ENCODE data around the gene C12orf57. TPM values are rescaled to one million over a fixed set of nuclear protein-coding genes. Genes with fewer than 3 reads are reported as not detected.
A peak's percentile ranks its signal among the peaks of the same experiment; 100 is the strongest.

The C12orf57 gene
- total RNA-seq, 4 donors from 2014 or later, result 175 to 220 (median 183) TPM

GRCh38 chr12:6961278-6961694, 17.5 kb downstream of the C12orf57 start:
- DNase-seq (peak in 1 of 2 donors; percentile 74), ATAC-seq (peak; percentile 70 to 71)
- peak overlapping the region; percentile 16 to 42 (median 24) for H3K4me3 ChIP-seq
- in situ Hi-C loops (cut with MboI; ENCODE audit: low sequenced_read_pairs in 4 of 4), result no loop called here
- no peaks in the 10 kb centered on the region for H3K9me3 ChIP-seq
- peaks cover 17 to 24% of the 10 kb centered on the region in 2 donors for H3K4me1 ChIP-seq
- H3K36me3 ChIP-seq, result peaks cover 0 to 15% of the 10 kb centered on the region in 2 donors
- no peaks in the 10 kb centered on the region for H3K27me3 ChIP-seq
- peak overlapping the region; percentile 56 to 81 (median 76) for H3K27ac ChIP-seq
- intact Hi-C loops (cut with DNase I; ENCODE audit: low total_unique reads), result loop anchor here (1.0 to 5.0 kb wide), 3 partner anchors 17 to 146 kb away; partner anchors contain the start of genes C12orf57, C1RL and SPSB2
- TF ChIP-seq POLR2A (IDR thresholded peaks at IDR 0.05) (peak; percentile 15 to 39), CTCF (IDR thresholded peaks at IDR 0.05 in 4 of 5, conservative IDR thresholded peaks at IDR 0.05 in 1 of 5) (no peak)

DNA sequence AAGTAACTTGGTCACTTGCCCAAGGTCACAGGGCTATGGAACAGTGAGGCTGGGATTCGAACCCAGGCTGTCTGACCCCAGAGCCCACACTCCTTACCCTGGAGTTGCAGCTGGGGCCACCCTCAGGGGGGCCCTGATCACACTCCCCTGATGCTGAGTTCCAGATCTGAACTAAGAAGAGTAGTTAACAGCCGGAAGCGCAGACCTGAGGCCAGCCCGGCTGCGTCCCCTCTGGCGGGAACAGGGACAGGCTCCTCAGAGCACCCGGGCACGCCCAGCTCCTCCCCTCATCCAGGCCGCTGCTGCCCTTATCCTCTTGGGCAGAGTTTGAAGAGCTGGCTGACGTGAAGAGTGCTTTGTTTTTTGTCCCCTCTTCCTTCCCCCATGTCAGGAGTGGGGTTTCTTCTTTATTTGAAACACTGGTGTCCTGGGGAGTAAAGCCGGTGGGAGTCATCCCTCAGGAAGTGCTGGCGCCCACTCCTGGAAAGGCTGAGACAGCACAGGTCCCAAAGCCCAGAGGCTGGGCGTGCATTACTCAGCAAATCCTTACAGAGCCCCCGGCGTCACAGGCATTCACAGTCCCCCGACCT, 18.0 kb downstream of the C12orf57 start:
- intact Hi-C loops (cut with DNase I; ENCODE audit: low total_unique reads) (loop anchor here (1.0 to 5.0 kb wide), 3 partner anchors 17 to 146 kb away; partner anchors contain the start of genes C12orf57, C1RL and SPSB2), in situ Hi-C loops (cut with MboI; ENCODE audit: low sequenced_read_pairs in 4 of 4) (no loop called here)
- no peaks in the 10 kb centered on the region for H3K27me3 ChIP-seq
- DNase-seq (peak in 1 of 2 donors; percentile 57), ATAC-seq (peak; percentile 21 to 27)
- TF ChIP-seq POLR2A (IDR thresholded peaks at IDR 0.05) (no peak), CTCF (IDR thresholded peaks at IDR 0.05 in 4 of 5, conservative IDR thresholded peaks at IDR 0.05 in 1 of 5) (peak in 3 of 5 experiments; percentile 22 to 37 (median 30))
- H3K36me3 ChIP-seq, result peaks cover 0 to 20% of the 10 kb centered on the region in 2 donors
- H3K27ac ChIP-seq, result peak overlapping the region; percentile 56 to 81 (median 76)
- H3K4me3 ChIP-seq, result peak overlapping the region; percentile 16 to 42 (median 24)
- H3K9me3 ChIP-seq, result no peaks in the 10 kb centered on the region
- H3K4me1 ChIP-seq, result peaks cover 17 to 24% of the 10 kb centered on the region in 2 donors

GRCh38 chr12:6962285-6963015, 18.6 kb downstream of the C12orf57 start:
- in situ Hi-C loops (cut with MboI; ENCODE audit: low sequenced_read_pairs in 4 of 4), result no loop called here
- intact Hi-C loops (cut with DNase I; ENCODE audit: low total_unique reads), result loop anchor here (5.0 kb wide), 2 partner anchors 90 to 145 kb away; partner anchors contain the start of genes C1RL and SPSB2
- no peak for ATAC-seq

DNA sequence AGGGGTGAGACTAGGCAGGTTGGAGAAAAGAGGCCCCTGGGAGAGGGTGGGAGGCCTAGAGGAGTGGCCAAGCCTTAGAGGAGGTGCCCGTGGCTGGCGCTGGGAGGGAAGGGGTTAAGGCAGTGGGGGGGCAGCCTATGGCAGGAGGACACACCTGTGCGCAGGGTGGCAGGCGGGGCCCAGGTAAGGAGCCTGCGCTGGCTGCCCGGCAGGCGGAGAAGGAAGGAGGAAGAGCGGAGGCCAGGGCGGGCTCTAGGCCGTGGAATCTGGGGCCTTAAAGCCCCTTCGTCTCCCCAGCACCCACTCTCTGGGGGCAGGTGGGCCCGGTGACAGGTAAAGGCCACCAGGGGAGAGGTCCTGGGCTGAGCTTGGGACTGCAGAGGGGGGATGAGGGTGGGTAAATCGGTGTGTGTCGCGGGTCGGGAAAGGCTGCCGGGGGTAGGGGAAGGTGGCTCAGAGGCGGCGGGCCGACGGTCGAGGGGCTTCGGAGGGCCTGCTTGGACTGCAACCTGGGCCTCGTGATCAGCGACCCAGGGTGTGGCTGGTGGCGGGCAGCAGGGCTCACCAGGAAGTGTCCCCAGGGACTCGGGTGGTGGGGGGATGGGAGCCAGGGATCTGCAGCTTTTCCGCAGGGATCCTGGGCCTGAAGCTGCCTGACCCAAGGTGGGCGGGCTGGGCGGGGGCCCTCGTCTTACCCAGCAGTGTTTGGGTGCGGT, 19.4 kb downstream of the C12orf57 start:
- intact Hi-C loops (cut with DNase I; ENCODE audit: low total_unique reads) (loop anchor here (5.0 kb wide), 2 partner anchors 91 to 144 kb away; partner anchors contain the start of genes C1RL and SPSB2), in situ Hi-C loops (cut with MboI; ENCODE audit: low sequenced_read_pairs in 4 of 4) (no loop called here)
- Histone ChIP-seq H3K9me3 (no peaks in the 10 kb centered on the region), H3K36me3 (peaks cover 0 to 34% of the 10 kb centered on the region in 2 donors), H3K4me3 (no peak overlapping the region), H3K27ac (peak overlapping the region in 3 of 4 donors; percentile 76 to 81 (median 77)), H3K27me3 (no peaks in the 10 kb centered on the region), H3K4me1 (peaks cover 17 to 24% of the 10 kb centered on the region in 2 donors)
- no peak for ATAC-seq
- no peak for TF ChIP-seq POLR2A (IDR thresholded peaks at IDR 0.05)
- no peak for TF ChIP-seq CTCF (IDR thresholded peaks at IDR 0.05 in 4 of 5, conservative IDR thresholded peaks at IDR 0.05 in 1 of 5)
- DNase-seq, result peak in 1 of 2 donors; percentile 14

More at GRCh38 chr12:6962285-6963015, 18.6 kb downstream of the C12orf57 start:
- peak in 1 of 2 donors; percentile 19 for DNase-seq
- Histone ChIP-seq H3K9me3 (no peaks in the 10 kb centered on the region), H3K27ac (peak overlapping the region; percentile 56 to 81 (median 76)), H3K27me3 (no peaks in the 10 kb centered on the region), H3K4me3 (peak overlapping the region in 1 of 4 donors; percentile 42), H3K36me3 (peaks cover 0 to 27% of the 10 kb centered on the region in 2 donors), H3K4me1 (peaks cover 17 to 24% of the 10 kb centered on the region in 2 donors)
- no peak for TF ChIP-seq POLR2A (IDR thresholded peaks at IDR 0.05)

Data from gastrocnemius medialis (tissue), 4 donors.